ENCODE results near the gene PTDSS2. TPM values are rescaled to one million over a fixed set of nuclear protein-coding genes. Genes with fewer than 3 reads are reported as not detected.

Gene PTDSS2
- total RNA-seq, 1 donor from 2014 or later, result 47.3 TPM

- Mint-ChIP-seq H3K9me3 (ENCODE audit: unreplicated experiment) (no peaks in the 10 kb centered on the region), H3K27me3 (ENCODE audit: low read depth, unreplicated experiment) (no peaks in the 10 kb centered on the region), H3K27ac (ENCODE audit: unreplicated experiment) (no peak overlapping the region), H3K36me3 (ENCODE audit: low read depth, unreplicated experiment) (peaks cover 2% of the 10 kb centered on the region), H3K4me1 (ENCODE audit: low read depth, unreplicated experiment) (peaks cover 9% of the 10 kb centered on the region), H3K4me3 (ENCODE audit: unreplicated experiment) (no peak overlapping the region)
- Histone ChIP-seq H3K4me2 (ENCODE audit: low read length) (no peak overlapping the region), H3K4me3 (ENCODE audit: insufficient read depth, low read depth, low read length) (no peak overlapping the region), H4K20me1 (ENCODE audit: insufficient read depth, low read length) (peaks cover 24% of the 10 kb centered on the region), H3K4me1 (ENCODE audit: insufficient read depth, low read length) (peaks cover 7% of the 10 kb centered on the region), H3K36me3 (ENCODE audit: insufficient read depth, low read length) (no peaks in the 10 kb centered on the region), H3K27me3 (ENCODE audit: insufficient read depth, low read length) (no peaks in the 10 kb centered on the region), H3K9ac (ENCODE audit: low read length) (no peak overlapping the region), H2AFZ (ENCODE audit: low read depth, low read length) (no peak overlapping the region), H3K9me3 (ENCODE audit: insufficient read depth, low read depth, low read length) (no peaks in the 10 kb centered on the region), H3K27ac (ENCODE audit: low read depth, low read length) (no peak overlapping the region), H3K79me2 (ENCODE audit: insufficient read depth, low read length) (peaks cover 58% of the 10 kb centered on the region)
- no peak for DNase-seq (ENCODE audit: low read depth)
- FAIRE-seq, result no peak
- TF ChIP-seq, protein P1, sequence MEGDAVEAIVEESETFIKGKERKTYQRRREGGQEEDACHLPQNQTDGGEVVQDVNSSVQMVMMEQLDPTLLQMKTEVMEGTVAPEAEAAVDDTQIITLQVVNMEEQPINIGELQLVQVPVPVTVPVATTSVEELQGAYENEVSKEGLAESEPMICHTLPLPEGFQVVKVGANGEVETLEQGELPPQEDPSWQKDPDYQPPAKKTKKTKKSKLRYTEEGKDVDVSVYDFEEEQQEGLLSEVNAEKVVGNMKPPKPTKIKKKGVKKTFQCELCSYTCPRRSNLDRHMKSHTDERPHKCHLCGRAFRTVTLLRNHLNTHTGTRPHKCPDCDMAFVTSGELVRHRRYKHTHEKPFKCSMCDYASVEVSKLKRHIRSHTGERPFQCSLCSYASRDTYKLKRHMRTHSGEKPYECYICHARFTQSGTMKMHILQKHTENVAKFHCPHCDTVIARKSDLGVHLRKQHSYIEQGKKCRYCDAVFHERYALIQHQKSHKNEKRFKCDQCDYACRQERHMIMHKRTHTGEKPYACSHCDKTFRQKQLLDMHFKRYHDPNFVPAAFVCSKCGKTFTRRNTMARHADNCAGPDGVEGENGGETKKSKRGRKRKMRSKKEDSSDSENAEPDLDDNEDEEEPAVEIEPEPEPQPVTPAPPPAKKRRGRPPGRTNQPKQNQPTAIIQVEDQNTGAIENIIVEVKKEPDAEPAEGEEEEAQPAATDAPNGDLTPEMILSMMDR (IDR thresholded peaks at IDR 0.05; ENCODE audit: insufficient read depth, low read depth, low read length), result no peak
- TF ChIP-seq EZH2 (IDR thresholded peaks at IDR 0.05; ENCODE audit: insufficient read depth, low read length), result no peak
Measured at GRCh38 chr11:473962-474785, 24.1 kb downstream of the PTDSS2 start.

GRCh38 chr11:474914-475506 lies 24.9 kb downstream of the PTDSS2 start:
- no peak for DNase-seq (ENCODE audit: low read depth)
- Mint-ChIP-seq H3K9me3 (ENCODE audit: unreplicated experiment) (no peaks in the 10 kb centered on the region), H3K36me3 (ENCODE audit: low read depth, unreplicated experiment) (peaks cover 7% of the 10 kb centered on the region), H3K27me3 (ENCODE audit: low read depth, unreplicated experiment) (no peaks in the 10 kb centered on the region), H3K27ac (ENCODE audit: unreplicated experiment) (no peak overlapping the region), H3K4me1 (ENCODE audit: low read depth, unreplicated experiment) (peaks cover 3% of the 10 kb centered on the region), H3K4me3 (ENCODE audit: unreplicated experiment) (no peak overlapping the region)
- Histone ChIP-seq H3K9me3 (ENCODE audit: insufficient read depth, low read depth, low read length) (no peaks in the 10 kb centered on the region), H3K4me3 (ENCODE audit: insufficient read depth, low read depth, low read length) (no peak overlapping the region), H4K20me1 (ENCODE audit: insufficient read depth, low read length) (peaks cover 24% of the 10 kb centered on the region), H3K79me2 (ENCODE audit: insufficient read depth, low read length) (peaks cover 53% of the 10 kb centered on the region), H2AFZ (ENCODE audit: low read depth, low read length) (no peak overlapping the region), H3K9ac (ENCODE audit: low read length) (no peak overlapping the region), H3K27ac (ENCODE audit: low read depth, low read length) (no peak overlapping the region), H3K4me1 (ENCODE audit: insufficient read depth, low read length) (no peaks in the 10 kb centered on the region), H3K4me2 (ENCODE audit: low read length) (no peak overlapping the region), H3K36me3 (ENCODE audit: insufficient read depth, low read length) (no peaks in the 10 kb centered on the region), H3K27me3 (ENCODE audit: insufficient read depth, low read length) (no peaks in the 10 kb centered on the region)
- TF ChIP-seq, protein P1 (IDR thresholded peaks at IDR 0.05; ENCODE audit: insufficient read depth, low read depth, low read length), result no peak
- TF ChIP-seq EZH2 (IDR thresholded peaks at IDR 0.05; ENCODE audit: insufficient read depth, low read length), result no peak
- FAIRE-seq, result peak; percentile 98

DNA sequence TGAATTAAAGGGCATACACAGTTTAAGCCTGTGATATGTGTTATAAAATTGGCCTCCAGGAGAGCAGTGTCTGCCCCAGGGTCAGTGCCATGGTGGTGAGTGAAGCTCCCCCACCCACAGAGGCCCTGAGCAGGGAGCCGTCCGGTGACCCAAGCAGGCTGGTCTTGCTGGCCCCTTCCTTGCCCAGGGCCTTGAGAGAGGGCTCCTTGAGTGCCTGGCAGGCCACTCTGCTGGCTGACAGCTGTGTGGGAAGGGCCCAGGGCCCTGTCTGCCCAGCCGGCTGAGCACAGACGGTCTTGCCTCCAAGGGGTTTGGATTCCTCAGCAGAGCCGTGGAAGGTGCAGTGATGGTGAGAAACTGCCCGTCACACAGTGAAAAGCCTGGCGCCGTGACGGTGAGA lies 25.9 kb downstream of the PTDSS2 start:
- TF ChIP-seq EZH2 (IDR thresholded peaks at IDR 0.05; ENCODE audit: insufficient read depth, low read length), result no peak
- TF ChIP-seq, protein P1 (IDR thresholded peaks at IDR 0.05; ENCODE audit: insufficient read depth, low read depth, low read length), result no peak
- Histone ChIP-seq H3K36me3 (ENCODE audit: insufficient read depth, low read length) (no peaks in the 10 kb centered on the region), H2AFZ (ENCODE audit: low read depth, low read length) (no peak overlapping the region), H3K9ac (ENCODE audit: low read length) (no peak overlapping the region), H4K20me1 (ENCODE audit: insufficient read depth, low read length) (peaks cover 24% of the 10 kb centered on the region), H3K27ac (ENCODE audit: low read depth, low read length) (no peak overlapping the region), H3K9me3 (ENCODE audit: insufficient read depth, low read depth, low read length) (no peaks in the 10 kb centered on the region), H3K27me3 (ENCODE audit: insufficient read depth, low read length) (no peaks in the 10 kb centered on the region), H3K4me2 (ENCODE audit: low read length) (no peak overlapping the region), H3K79me2 (ENCODE audit: insufficient read depth, low read length) (peaks cover 53% of the 10 kb centered on the region), H3K4me1 (ENCODE audit: insufficient read depth, low read length) (no peaks in the 10 kb centered on the region), H3K4me3 (ENCODE audit: insufficient read depth, low read depth, low read length) (no peak overlapping the region)
- Mint-ChIP-seq H3K36me3 (ENCODE audit: low read depth, unreplicated experiment) (peaks cover 7% of the 10 kb centered on the region), H3K27ac (ENCODE audit: unreplicated experiment) (no peak overlapping the region), H3K27me3 (ENCODE audit: low read depth, unreplicated experiment) (no peaks in the 10 kb centered on the region), H3K4me1 (ENCODE audit: low read depth, unreplicated experiment) (no peaks in the 10 kb centered on the region), H3K4me3 (ENCODE audit: unreplicated experiment) (no peak overlapping the region), H3K9me3 (ENCODE audit: unreplicated experiment) (no peaks in the 10 kb centered on the region)
- DNase-seq (ENCODE audit: low read depth), result no peak
- FAIRE-seq, result no peak

Measured in astrocyte (in vitro differentiated cells and primary cell).